ENCODE results near the gene TBC1D5.
"Not testable (repeated sequence)": the region's sequence is repeated elsewhere in the genome, so short reads cannot be mapped to it uniquely, and the experiment has no call there.

Gene TBC1D5

DNA sequence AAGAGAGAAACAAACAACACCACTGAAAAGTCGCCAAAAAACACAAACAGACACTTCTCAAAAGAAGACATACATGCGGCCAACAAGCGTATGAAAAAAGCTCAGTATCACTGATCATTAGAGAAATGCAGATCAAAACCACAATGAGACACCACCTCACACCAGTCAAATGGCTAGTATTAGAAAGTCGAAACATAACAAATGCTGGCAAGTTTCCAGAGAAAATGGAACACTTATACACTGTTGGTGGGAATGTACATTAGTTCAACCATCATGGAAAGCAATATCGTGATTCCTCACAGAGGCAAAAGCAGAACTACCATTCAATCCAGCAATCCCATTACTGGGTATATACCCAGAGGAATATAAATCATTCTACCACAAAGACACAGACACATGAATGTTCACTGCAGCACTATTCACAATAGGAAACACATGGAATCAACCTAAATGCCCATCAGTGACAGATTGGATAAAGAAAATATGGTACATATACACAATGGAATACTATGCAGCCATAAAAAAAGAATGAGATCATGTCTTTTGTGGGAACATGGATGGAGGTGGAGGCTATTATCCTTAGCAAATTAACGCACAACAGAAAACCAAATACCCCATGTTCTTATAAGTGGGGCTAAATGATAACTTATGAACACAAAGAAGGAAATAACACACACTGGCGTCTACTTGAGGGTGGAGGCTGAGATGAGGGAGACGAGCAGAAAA lies 93.6 kb downstream of the TBC1D5 start:
- DNase-seq (ENCODE audit: low read depth in 2 of 2, low spot score in 1 of 2) = not testable (repeated sequence)

DNA sequence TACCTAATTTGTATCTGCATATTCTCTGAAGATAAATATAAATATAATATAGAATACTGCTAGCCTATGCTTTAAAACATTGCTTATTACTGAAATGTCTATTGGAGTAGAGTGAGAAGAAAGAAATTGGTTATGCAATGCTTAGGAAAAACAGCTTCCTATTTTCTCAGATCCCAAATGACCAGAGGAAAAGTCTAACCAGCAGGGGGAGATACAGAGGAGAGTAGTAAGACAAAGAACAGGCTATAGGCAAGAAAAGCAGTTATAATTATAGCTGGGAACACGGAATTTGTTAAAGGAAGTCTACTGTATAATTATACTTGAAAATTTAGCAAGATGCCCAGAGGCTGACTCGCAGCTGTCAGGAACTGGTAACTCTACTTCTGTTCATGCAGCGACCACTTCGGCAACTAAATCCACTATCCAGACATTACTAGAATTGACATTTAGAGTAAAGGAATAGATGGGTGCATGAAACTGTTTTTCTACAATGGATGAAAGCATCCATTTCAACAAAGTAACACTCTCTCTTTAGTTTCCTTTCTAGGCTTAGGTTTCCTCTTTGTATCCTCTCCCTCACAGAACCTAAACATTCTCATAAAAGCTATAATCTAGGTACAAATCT lies 97.2 kb downstream of the TBC1D5 start:
- DNase-seq (ENCODE audit: low read depth in 2 of 2, low spot score in 1 of 2) = no peak

DNA sequence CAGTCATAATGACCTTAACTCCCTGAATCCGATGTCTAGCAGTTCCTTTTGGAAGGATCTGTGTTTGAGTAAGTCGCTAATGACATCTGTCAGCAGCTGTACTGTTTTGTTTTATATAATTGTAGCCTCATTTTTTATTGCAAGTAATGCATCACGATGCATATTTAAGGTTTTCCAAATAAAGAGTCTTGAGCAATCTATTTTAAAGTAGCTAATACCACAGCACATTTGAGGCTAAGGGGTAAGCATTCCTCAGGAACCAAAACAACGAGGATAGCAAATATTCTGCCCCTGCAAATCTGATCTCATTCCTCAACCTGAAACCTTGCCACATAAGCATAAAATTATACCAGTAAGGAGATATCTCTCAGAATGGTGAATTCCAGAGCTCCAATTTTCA lies 98.7 kb downstream of the TBC1D5 start:
- DNase-seq (ENCODE audit: low read depth in 2 of 2, low spot score in 1 of 2) = no peak

DNA sequence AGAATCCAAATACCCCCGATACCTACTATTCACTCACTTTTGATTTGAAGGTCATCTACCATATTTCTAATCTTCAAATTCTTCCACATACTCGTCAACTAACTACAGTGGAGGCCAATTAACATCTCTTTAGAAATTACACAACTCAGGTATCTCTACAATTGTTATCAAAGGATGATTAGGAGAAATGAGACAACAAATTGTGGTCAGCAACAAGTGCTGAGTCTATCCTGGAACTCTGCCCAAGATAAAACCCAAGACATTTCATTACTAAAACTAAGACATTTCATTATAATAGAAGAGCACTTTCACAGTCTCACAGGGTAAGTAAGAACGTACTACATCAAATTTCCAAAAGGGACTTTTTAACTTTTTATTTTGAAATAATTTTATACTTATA lies 100.0 kb downstream of the TBC1D5 start:
- DNase-seq (ENCODE audit: low read depth in 2 of 2, low spot score in 1 of 2) = no peak

DNA sequence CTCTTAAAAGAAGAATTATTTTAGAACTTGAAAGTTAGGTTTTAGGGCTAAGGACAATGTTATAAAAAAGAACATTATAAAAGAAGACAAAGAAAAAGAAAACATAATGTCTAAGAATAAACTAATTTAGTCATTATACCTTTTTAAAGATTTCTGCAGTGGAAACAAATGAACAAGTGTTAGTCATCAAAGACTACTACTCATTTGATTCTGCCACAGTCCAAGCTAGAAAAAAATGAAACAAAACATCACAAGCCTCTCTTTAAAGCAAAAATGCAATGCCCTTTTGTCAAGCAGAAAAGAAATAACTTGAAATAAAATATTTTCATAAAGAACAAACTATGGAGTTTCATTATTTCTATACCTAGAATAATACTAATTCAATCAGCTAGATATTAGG lies 102.0 kb downstream of the TBC1D5 start:
- no peak for DNase-seq (ENCODE audit: low read depth in 2 of 2, low spot score in 1 of 2)

DNA sequence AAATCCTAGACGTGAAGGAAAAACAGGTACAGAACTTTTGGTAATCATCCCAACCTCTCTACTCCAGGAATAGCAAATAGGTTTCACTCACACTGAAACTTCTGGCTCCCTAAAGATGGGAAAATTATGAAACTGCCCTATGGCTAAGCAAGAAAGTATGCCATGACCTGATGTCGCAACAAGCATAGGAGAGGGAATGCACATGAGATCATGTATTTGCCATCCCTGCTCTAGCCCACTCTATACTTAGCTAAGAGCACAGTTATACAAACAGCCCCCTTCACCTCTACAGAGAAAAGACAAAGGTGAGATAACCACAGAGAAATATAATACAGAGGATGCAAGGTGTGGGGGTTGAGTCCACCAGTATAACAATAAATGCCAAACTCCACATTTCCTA lies 102.7 kb downstream of the TBC1D5 start:
- no peak for DNase-seq (ENCODE audit: low read depth in 2 of 2, low spot score in 1 of 2)

DNA sequence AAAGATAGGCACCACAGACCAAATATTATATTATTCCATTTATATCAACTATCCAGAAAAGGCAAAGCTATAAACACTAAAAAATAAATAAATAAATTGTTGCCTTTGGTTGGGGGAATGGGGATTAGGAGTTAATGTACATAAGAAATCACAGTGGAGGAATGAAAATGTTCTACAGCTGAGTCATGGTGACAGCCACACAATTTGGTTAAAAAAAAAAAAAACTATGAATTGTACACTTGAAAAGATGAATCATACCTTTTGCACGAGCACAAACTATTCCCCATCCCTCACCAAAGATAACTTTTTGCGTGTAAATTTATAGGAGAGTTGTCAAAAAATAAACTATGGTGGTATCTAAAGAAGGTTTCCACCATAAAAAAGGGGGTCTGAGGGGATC lies 103.2 kb downstream of the TBC1D5 start:
- no peak for DNase-seq (ENCODE audit: low read depth in 2 of 2, low spot score in 1 of 2)

DNA sequence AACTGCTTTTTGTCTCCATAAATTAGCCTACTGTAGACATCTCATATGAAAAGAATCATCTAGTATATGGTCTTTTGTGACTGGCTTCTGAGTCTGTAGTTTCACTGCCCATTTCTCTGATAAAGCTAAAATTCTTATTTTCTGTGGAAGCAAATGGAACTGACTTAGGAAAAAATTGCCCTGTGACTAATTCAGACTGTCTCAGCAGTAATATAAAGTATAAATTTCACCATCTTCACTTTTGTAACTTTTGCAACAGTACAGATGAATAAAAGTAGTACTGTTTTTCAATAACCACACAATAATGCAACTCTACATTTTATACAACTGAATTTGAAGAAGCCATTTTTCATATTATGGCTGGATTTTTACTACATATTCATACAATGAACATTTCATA lies 104.1 kb downstream of the TBC1D5 start:
- DNase-seq (ENCODE audit: low read depth in 2 of 2, low spot score in 1 of 2) = no peak

DNA sequence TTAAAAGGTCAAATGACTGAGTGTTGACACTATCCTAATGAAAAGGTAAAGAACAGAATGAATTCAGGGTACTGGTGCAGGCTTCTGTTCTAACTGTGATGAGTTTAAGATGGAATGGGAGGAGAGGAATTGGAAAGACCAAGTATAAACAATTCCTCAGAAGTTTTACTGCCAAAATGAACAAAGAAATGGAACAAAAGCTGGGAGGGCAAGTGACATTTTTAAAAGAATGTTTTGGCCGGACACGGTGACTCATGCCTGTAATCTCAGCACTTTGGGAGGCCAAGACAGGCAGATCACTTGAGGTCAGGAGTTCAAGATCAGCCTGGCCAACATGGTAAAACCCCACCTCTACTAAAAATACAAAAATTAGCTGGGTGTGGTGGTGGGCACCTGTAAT lies 106.8 kb downstream of the TBC1D5 start:
- DNase-seq (ENCODE audit: low read depth in 2 of 2, low spot score in 1 of 2) = not testable (repeated sequence)

DNA sequence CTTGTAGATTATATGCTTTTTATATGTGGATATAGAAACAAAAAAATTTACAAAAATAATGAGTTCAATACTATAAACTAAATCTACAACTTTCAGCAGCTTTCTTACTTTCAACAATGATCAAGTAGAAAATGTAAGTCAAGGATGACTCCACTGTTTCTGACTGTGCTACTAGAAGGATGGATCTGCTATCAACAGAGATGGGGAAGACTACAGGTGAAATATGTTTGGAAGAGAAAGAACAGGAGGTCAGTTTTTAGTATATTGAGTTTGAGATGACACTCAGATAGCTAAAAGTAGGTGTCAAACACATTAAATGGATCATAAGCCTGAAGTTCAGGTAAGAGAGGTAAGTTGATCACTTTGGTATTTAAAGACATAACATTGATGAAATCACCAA lies 107.5 kb downstream of the TBC1D5 start:
- DNase-seq (ENCODE audit: low read depth in 2 of 2, low spot score in 1 of 2) = no peak

DNA sequence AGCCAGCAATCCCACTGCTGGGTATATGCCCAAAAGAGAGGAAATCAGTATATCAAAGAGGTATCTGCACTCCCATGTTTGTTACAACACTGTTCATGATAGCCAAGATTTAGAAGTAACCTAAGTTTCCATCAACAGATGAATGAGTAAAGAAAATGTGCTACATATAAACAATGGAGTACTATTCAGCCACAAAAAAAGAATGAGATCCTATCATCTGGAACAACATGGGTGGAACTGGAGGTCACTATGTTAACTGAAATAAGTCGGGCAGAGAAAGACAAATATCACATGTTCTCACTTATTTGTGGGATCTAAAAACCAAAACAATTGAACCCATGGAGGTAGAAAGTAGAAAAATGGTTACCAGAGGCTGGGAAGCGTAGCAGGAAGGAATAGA lies 108.2 kb downstream of the TBC1D5 start:
- no peak for DNase-seq (ENCODE audit: low read depth in 2 of 2, low spot score in 1 of 2)

DNA sequence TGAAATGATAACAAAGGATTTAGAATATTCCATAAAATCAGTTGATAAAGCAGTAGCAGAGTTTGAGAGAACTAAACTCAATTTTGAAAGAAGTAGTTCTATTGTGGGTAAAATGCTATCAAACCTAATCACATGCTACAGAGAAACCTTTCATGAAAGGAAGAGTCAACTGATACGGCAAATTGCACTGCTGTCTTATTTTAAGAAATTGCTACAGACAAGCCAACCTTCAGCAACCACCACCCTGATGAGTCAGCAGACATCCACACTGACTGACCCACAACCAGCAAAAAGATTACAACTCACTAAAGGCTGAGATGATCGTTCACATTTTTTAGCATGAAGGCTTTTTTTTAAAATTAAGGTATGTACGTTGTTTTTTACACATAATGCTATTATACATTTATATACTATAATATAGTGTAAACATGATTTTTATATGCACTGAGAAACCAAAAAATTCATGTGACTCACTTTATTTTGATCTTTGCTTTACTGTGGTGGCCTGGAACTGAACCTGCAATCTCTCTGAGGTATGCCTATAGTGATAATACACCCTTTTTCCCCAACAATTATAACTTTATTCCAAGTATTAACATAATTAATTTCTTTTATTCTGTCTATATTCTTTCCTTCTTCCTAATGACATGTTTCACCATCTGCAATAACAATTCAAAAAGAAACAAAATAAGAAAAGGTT lies 109.9 kb downstream of the TBC1D5 start:
- DNase-seq (ENCODE audit: low read depth in 2 of 2, low spot score in 1 of 2) = no peak

DNA sequence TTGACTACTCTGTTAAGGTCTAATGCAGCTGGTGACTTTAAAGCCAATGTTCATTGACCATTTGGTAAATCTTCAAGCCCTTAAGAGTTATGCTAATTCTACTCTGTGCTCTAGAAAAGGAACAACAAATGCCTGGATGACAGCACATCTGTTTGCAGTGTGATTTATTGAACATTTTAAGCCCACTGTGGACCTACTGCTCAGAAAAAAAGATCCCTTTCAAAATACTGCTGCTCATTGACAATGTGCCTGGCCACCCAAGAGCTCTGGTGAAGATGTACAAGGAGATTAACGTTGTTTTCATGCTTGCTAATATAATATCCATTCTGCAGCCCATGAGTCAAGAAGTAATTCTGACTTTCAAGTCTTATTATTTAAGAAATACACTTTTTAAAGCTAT lies 110.8 kb downstream of the TBC1D5 start:
- no peak for DNase-seq (ENCODE audit: low read depth in 2 of 2, low spot score in 1 of 2)

DNA sequence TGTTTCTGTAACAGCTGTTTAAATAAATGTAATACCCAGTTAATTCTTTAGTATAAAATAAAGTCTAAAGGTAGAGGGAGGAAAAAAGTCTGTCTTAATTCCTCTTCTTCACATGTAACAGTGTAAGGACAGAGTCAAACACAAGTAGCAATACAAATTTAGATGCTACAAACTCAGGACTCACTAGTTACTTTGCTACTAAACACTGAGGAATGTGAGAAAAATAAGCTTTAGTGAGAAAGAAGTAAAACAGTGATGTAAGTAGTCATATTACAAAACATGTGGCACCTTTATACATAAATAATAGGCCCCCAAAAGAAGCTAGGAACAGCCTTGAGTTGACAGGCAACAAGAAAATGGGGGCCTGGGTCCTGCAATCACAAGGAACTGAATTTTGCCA lies 113.0 kb downstream of the TBC1D5 start:
- no peak for DNase-seq (ENCODE audit: low read depth in 2 of 2, low spot score in 1 of 2)

DNA sequence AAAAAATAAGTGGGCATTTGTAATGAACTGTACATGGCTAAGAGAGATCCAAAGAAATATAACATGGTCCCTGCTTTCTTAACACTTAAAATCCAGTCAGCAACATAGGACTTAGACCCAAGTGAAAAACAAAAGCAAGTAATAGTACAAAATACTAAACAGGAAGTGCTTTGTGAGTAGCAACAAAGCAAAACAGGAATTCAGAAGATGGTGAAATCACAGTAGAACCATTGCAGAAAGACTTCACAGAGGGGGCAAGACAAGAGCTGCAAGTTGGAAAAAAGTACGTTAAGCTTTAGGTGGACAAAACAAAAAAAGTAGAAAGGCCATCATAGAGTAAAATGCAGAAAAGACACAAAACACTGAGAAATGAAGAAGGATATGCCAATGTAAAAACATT lies 116.0 kb downstream of the TBC1D5 start:
- no peak for DNase-seq (ENCODE audit: low read depth in 2 of 2, low spot score in 1 of 2)

DNA sequence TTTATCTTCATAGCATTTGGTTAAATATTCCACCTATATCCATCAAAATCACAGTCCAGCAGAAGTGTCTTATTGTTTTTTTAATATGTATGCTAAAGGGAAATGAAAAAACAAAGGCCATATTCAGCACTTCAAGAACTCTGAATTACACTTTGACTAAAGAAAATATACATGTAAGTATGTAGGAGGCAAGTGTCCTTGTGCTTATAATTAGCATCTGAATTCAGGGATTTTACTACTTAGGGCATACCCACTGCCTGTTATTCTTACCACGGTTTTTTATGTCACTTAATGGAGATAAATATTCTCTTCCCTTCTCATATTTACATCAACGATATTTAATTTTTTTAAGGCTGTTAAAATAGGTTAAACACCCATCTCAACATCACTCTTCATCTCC lies 117.3 kb downstream of the TBC1D5 start:
- DNase-seq (ENCODE audit: low read depth in 2 of 2, low spot score in 1 of 2) = no peak

DNA sequence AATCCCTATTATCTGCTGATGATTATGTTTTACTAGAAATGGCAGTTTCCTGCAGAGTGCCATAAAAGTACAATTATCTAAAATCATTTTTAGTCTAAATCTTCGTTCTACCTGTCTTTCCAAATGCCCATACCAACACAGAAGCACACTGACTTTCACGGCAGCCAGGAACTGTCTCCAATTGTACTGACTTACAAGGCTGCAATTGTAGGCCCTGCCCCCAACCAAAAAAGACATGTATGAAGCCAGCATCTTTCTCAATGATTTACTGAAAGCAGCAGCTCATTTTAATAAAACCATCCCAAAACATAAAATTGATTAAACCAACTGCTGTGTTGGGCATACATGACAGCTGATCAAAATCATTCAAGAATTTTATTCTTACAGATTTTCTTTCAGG lies 119.0 kb downstream of the TBC1D5 start:
- DNase-seq (ENCODE audit: low read depth in 2 of 2, low spot score in 1 of 2) = no peak

DNA sequence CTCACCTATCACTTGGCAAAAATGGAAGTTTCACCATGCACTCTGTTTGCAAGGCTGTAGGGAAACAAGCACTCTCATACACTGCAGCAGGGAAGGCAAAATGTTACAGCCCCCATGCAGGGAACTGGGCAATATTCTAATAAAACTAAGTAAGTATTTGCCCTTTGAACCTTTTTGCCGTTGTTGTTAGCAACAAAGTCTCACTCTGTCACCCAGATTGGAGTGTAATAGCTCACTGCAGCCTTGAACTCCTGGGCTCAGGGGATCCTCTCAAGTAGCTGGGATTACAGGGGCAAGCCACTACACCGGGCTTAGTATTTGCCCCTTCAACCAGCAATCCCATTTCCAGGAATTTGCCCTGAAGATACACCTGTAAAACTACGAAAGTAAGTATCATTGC lies 122.5 kb downstream of the TBC1D5 start:
- DNase-seq (ENCODE audit: low read depth in 2 of 2, low spot score in 1 of 2) = no peak

DNA sequence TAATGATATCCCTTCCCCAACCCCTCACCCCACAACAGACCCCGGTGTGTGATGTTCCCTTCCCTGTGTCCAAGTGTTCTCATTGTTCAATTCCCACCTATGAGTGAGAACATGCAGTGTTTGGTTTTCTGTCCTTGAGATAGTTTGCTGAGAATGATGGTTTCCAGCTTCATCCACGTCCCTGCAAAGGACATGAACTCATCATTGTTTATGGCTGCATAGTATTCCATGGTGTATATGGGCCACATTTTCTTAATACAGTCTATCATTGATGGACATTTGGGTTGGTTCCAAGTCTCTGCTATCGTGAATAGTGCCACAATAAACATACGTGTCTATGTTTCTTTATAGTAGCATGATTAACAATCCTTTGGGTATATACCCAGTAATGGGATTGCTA lies 129.4 kb downstream of the TBC1D5 start:
- DNase-seq (ENCODE audit: low read depth in 2 of 2, low spot score in 1 of 2) = not testable (repeated sequence)

DNA sequence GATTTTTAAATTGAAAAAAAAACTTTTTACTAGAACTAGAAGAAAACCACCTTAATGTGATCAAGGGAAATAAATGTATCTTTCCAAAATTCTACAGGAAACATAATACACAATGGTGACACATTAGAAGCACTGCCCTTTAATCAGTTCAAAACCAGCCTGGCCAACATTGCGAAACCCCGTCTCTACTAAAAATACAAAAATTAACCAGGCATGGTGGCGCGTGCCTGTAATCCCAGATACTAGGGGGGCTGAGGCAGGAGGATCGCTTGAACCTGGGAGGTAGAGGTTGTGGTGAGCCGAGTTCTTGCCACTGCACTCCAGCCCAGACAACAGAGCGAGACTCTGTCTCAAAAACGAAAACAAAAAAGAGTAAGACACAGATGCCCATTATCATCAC lies 134.5 kb downstream of the TBC1D5 start:
- DNase-seq (ENCODE audit: low read depth in 2 of 2, low spot score in 1 of 2) = no peak

DNA sequence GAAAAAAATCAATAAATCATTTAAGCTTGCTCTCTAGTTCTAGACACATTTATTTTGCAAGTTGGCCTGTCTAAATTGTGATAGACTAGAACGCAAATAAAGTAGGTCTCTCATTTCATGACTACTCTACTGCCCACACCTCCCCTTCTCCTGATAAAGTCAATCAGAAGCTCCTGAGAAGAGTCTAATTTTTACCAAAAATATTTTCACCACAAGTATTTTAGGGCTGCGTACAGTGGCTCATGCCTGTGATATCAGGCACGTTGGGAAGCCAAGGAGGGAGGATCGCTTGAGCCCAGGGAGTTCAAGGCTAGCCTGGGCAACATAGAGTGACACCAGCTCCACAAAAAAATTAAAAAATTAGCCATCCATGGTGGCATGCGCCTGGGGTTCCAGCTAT lies 136.5 kb downstream of the TBC1D5 start:
- no peak for DNase-seq (ENCODE audit: low read depth in 2 of 2, low spot score in 1 of 2)

DNA sequence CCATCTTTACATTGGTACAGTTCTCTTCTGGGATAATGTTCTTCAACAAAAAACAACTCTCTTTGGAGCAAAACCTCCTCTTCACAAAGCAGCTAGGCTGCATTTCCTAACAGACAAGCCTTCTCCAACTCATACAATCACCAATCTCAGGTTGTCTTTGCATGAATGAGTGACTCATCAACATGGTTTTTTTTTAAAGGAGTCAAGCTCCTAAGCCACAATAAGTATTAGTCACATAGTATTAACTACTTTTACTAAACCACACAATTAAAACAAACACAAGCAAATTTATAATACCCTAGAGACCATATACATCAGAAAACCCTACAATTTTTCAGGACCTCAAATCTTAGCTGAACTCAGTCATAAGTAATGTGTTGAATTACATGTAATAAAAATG lies 137.4 kb downstream of the TBC1D5 start:
- no peak for DNase-seq (ENCODE audit: low read depth in 2 of 2, low spot score in 1 of 2)

DNA sequence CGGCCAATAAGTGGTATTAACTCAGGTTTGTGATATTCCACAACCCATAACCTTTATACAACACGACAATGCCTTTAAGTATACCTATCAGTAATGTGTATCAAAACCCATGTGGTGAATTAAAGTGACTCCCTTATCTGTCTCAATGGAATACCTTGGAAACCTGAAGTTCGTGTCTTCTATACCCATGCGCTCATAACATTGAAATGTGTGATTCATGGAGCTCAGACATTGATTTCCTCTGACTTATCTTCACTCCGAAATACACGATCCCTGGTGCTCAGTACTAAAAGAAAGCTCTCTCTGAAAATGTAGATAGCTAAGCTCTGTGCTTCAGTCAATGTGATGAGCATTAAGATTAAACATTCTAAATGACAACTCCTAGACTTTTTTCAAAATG lies 140.3 kb downstream of the TBC1D5 start:
- DNase-seq (ENCODE audit: low read depth in 2 of 2, low spot score in 1 of 2) = no peak
